Measurements from ENCODE around the gene SLC12A8.

GRCh38 chr3:125179884-125180240 is 32.7 kb downstream of the SLC12A8 start:
- TF ChIP-seq ZNF101 (CRISPR knock-in tag; IDR thresholded peaks at IDR 0.05; ENCODE audit: borderline replicate concordance, low read depth) (no peak), ZNF713 (CRISPR knock-in tag; IDR thresholded peaks at IDR 0.05) (no peak), TARDBP (CRISPR knock-in tag; IDR thresholded peaks at IDR 0.05) (no peak), SIN3A (IDR thresholded peaks at IDR 0.05; ENCODE audit: borderline replicate concordance, low read depth, low read length) (no peak), ZNF331 (CRISPR knock-in tag; IDR thresholded peaks at IDR 0.05) (no peak), ZNF318 (CRISPR knock-in tag; IDR thresholded peaks at IDR 0.05) (no peak), ZNF704 (CRISPR knock-in tag; IDR thresholded peaks at IDR 0.05; ENCODE audit: borderline replicate concordance) (no peak), MYC (CRISPR knock-in tag; IDR thresholded peaks at IDR 0.05; ENCODE audit: borderline replicate concordance) (no peak), ZNF83 (CRISPR knock-in tag; IDR thresholded peaks at IDR 0.05; ENCODE audit: borderline replicate concordance) (no peak), ZNF619 (CRISPR knock-in tag; IDR thresholded peaks at IDR 0.05) (no peak)

Data from HepG2 (cell line).